ENCODE data around the gene DYRK1A. TPM values are rescaled to one million over a fixed set of nuclear protein-coding genes. Genes with fewer than 3 reads are reported as not detected.

DYRK1A gene
- total RNA-seq, 1 donor from 2014 or later, result 23.6 TPM

DNA sequence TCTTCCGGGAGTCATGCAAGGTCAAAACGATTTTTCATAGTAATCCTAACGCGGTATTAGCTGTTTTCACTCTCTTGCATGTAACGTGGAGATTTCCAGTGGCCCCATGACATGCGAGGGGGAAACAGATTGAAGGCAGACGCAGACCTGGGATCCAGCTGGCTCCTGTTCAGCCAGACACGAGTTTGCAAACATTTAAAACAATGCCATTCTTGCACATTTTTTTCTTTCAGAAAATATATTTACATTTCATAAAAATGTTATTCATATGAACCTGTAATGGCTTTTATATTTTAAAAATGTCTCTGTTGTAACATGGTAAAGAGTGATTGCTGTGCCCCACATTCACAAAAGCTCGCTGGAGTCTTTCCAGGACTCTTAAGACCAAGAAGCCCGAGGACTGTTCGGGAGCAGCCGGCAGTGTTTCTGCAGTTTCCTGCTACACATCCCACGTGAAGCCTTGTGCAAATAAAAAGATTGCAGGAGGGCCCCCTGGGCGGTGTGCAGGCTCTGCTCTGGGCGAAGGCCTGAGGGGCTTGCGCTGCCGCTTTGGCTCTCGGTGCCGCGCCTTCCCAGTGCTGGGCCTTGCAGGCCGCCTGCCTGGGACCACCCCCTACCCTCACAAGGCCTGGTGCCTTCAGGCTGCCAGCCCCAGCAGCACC is 184.9 kb downstream of the DYRK1A start:
- no peak overlapping the region for H3K4me3 ChIP-seq (ENCODE audit: low read depth, low read length)
- TF ChIP-seq, protein P1, sequence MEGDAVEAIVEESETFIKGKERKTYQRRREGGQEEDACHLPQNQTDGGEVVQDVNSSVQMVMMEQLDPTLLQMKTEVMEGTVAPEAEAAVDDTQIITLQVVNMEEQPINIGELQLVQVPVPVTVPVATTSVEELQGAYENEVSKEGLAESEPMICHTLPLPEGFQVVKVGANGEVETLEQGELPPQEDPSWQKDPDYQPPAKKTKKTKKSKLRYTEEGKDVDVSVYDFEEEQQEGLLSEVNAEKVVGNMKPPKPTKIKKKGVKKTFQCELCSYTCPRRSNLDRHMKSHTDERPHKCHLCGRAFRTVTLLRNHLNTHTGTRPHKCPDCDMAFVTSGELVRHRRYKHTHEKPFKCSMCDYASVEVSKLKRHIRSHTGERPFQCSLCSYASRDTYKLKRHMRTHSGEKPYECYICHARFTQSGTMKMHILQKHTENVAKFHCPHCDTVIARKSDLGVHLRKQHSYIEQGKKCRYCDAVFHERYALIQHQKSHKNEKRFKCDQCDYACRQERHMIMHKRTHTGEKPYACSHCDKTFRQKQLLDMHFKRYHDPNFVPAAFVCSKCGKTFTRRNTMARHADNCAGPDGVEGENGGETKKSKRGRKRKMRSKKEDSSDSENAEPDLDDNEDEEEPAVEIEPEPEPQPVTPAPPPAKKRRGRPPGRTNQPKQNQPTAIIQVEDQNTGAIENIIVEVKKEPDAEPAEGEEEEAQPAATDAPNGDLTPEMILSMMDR (conservative IDR thresholded peaks at IDR 0.05; ENCODE audit: low read depth, low read length), result no peak
- DNase-seq (ENCODE audit: low read depth), result no peak

DNA sequence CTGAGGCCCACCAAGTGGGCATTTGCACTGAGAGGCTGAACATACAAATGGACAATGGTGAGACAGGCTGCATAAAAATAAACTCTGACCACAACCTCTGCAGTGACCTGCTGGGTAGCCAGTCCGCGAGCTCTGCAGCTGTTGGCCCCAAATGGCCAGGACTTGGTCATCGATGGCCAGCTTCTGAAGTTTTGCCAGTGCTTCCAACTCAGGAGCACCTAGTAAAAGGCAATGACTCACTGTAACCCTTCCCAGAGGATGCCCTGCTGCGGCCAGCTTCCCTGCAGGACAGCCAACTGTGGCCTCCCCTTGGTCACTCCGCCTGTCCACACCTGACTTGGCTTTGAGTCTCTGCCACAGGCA is 185.4 kb downstream of the DYRK1A start:
- no peak overlapping the region for H3K4me3 ChIP-seq (ENCODE audit: low read depth, low read length)
- DNase-seq (ENCODE audit: low read depth), result no peak
- TF ChIP-seq, protein P1 (conservative IDR thresholded peaks at IDR 0.05; ENCODE audit: low read depth, low read length), result no peak

DNA sequence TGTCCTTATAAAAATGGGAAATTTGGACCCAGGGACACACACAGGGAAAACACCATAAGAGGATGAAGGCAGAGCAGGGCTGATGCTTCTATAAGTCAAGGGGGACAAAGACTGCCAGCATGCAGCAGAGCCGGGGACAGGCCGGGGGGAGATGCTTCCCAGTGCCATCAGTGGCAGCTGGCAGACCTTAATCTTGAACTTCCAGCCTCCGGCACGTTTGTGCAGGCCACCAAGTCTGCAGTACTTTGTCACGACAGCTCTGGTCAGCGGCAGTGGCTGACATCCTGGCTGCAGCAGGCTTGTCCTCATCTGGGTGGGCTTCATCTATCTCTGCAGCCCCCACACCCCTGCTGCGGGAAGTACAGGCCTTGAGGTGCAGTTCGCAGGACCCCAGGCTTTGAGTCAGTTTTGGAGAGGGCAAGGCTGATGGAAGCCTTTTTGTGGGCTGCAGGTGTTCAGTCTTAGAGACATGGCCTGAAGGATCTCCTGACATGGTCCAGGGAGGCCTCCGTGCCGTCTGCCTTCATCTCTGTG is 186.0 kb downstream of the DYRK1A start:
- TF ChIP-seq, protein P1 (conservative IDR thresholded peaks at IDR 0.05; ENCODE audit: low read depth, low read length), result no peak
- no peak overlapping the region for H3K4me3 ChIP-seq (ENCODE audit: low read depth, low read length)
- no peak for DNase-seq (ENCODE audit: low read depth)

DNA sequence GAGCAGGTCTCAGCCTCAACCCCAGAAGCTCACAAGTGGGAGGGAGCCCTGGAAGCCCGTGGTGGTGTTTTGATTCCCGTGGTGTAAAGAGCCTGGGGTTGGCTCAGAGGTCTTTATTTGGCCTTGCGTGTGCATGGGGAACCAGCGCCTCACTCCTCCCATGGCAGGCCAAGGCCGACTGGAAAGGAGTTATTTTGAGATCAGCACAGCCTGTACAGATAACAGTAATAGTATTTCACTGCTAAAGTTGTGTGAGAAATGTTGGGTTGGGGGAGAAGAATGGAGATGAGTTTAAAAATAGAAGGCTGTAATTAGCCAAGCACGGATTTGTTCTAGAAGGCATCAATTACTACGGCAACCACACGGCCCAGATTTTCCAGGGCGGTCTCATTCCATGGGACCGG is 186.5 kb downstream of the DYRK1A start:
- H3K4me3 ChIP-seq (ENCODE audit: low read depth, low read length), result no peak overlapping the region
- TF ChIP-seq, protein P1 (conservative IDR thresholded peaks at IDR 0.05; ENCODE audit: low read depth, low read length), result no peak
- DNase-seq (ENCODE audit: low read depth), result no peak

DNA sequence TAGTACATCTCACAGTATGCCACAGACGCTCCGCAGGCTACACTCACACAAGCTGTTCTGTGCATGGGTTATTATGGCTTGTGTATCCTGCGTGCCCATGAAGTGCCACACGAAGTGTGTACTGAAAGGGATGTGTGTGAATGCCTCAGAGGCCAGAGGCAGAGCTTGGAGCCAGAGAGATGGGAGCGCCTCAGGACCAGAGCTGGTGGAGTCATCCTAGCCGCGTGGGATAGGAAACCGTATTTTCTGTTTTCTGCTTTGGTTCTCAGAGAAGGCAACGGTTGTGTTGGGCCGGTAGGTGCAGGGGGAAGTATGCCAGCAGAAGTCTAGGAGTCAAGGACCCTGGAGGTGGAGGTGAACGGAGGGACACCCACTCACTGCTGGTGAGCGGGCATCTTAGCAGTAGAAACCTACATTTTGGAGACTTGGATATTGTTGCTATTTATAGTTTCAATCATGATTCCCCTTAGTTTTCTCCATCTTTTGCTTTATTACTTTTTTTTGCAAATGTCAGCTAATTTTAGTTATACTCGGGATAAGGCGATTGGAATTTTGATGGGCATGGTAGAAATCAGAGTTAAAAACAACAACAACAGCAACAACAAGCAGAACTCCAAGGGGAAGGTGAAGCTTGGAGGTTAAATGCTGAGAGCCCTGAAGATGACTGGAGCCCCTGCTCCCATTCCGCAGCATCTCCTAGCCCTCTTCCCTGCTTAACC is 188.2 kb downstream of the DYRK1A start:
- H3K4me3 ChIP-seq (ENCODE audit: low read depth, low read length), result no peak overlapping the region
- no peak for DNase-seq (ENCODE audit: low read depth)
- TF ChIP-seq, protein P1 (conservative IDR thresholded peaks at IDR 0.05; ENCODE audit: low read depth, low read length), result no peak

DNA sequence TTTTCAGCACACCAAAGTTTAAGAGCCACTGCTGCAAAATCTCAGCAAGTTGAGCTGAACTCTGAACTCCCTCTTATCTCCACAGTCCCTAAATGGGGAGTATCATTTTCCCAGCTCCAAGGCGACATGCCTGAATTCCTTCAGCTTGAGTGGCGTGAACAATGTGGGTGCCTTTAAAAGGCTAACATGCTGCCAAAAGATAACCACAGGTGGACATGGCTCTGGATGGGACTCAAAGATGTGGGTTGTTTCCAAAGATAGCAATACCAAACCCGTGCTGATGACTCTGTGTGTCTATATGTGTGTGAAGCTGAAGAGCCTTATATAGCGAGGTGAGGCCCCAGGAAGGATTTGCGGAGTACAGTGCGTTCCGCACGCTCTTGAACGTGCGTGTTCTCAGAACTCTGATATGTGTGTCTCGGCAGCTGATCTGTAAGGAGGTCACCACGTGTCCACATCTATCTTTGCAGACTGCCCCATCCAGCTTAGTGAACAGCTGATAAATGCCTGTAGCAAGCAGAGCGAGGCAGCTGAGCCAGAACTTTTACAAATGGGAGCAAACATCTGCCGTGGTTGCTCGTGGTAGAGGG is 189.2 kb downstream of the DYRK1A start:
- no peak for DNase-seq (ENCODE audit: low read depth)
- TF ChIP-seq, protein P1 (conservative IDR thresholded peaks at IDR 0.05; ENCODE audit: low read depth, low read length), result no peak
- no peak overlapping the region for H3K4me3 ChIP-seq (ENCODE audit: low read depth, low read length)

All from epithelial cell of proximal tubule (primary cell).